Measurements from ENCODE around the gene SLC4A4.

DNA sequence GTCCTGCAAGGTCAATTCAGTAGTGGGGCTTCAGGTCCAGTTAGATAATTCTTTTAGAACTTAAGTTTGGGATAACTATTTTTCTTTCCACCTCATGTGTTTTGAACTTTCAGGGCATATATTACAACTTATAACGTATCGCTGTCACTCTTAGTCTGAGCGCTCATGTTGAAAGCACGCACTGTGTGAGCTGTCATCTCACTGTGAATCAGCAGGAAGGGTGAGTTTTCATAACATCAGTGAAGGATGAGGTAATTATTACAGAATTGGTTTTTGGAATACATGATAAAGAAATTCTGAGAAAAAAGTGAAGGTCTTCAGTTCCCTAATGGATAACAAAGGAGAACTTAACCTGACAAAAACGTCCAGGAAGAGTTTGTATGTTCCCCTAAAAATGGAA is 45.1 kb upstream of the SLC4A4 start:
- TF ChIP-seq, protein P1, sequence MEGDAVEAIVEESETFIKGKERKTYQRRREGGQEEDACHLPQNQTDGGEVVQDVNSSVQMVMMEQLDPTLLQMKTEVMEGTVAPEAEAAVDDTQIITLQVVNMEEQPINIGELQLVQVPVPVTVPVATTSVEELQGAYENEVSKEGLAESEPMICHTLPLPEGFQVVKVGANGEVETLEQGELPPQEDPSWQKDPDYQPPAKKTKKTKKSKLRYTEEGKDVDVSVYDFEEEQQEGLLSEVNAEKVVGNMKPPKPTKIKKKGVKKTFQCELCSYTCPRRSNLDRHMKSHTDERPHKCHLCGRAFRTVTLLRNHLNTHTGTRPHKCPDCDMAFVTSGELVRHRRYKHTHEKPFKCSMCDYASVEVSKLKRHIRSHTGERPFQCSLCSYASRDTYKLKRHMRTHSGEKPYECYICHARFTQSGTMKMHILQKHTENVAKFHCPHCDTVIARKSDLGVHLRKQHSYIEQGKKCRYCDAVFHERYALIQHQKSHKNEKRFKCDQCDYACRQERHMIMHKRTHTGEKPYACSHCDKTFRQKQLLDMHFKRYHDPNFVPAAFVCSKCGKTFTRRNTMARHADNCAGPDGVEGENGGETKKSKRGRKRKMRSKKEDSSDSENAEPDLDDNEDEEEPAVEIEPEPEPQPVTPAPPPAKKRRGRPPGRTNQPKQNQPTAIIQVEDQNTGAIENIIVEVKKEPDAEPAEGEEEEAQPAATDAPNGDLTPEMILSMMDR (CRISPR knock-in tag; IDR thresholded peaks at IDR 0.05): no peak
- TF ChIP-seq POLR2A (IDR thresholded peaks at IDR 0.05; ENCODE audit: insufficient read depth in 1 of 2, low read depth in 2 of 2, low read length in 2 of 2): no peak
- TF ChIP-seq HIVEP1 (CRISPR knock-in tag; IDR thresholded peaks at IDR 0.05): no peak
- no peak for TF ChIP-seq SIN3B (IDR thresholded peaks at IDR 0.05; ENCODE audit: low read length)
- TF ChIP-seq, protein P2, sequence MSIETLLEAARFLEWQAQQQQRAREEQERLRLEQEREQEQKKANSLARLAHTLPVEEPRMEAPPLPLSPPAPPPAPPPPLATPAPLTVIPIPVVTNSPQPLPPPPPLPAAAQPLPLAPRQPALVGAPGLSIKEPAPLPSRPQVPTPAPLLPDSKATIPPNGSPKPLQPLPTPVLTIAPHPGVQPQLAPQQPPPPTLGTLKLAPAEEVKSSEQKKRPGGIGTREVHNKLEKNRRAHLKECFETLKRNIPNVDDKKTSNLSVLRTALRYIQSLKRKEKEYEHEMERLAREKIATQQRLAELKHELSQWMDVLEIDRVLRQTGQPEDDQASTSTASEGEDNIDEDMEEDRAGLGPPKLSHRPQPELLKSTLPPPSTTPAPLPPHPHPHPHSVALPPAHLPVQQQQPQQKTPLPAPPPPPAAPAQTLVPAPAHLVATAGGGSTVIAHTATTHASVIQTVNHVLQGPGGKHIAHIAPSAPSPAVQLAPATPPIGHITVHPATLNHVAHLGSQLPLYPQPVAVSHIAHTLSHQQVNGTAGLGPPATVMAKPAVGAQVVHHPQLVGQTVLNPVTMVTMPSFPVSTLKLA (IDR thresholded peaks at IDR 0.05): no peak
- TF ChIP-seq ADNP (CRISPR knock-in tag; IDR thresholded peaks at IDR 0.05): no peak

All from HepG2 (cell line).